ENCODE results near the gene ZDBF2.
"Not testable (repeated sequence)": the region's sequence is repeated elsewhere in the genome, so short reads cannot be mapped to it uniquely, and the experiment has no call there.

Gene ZDBF2

GRCh38 chr2:206259376-206260187, 14.9 kb upstream of the ZDBF2 start:
- no peak for DNase-seq (ENCODE audit: low spot score)

GRCh38 chr2:206260188-206261012, 14.1 kb upstream of the ZDBF2 start:
- peak; percentile 11 for DNase-seq (ENCODE audit: low spot score)

GRCh38 chr2:206263959-206264603, 10.4 kb upstream of the ZDBF2 start:
- DNase-seq (ENCODE audit: low spot score), result no peak

DNA sequence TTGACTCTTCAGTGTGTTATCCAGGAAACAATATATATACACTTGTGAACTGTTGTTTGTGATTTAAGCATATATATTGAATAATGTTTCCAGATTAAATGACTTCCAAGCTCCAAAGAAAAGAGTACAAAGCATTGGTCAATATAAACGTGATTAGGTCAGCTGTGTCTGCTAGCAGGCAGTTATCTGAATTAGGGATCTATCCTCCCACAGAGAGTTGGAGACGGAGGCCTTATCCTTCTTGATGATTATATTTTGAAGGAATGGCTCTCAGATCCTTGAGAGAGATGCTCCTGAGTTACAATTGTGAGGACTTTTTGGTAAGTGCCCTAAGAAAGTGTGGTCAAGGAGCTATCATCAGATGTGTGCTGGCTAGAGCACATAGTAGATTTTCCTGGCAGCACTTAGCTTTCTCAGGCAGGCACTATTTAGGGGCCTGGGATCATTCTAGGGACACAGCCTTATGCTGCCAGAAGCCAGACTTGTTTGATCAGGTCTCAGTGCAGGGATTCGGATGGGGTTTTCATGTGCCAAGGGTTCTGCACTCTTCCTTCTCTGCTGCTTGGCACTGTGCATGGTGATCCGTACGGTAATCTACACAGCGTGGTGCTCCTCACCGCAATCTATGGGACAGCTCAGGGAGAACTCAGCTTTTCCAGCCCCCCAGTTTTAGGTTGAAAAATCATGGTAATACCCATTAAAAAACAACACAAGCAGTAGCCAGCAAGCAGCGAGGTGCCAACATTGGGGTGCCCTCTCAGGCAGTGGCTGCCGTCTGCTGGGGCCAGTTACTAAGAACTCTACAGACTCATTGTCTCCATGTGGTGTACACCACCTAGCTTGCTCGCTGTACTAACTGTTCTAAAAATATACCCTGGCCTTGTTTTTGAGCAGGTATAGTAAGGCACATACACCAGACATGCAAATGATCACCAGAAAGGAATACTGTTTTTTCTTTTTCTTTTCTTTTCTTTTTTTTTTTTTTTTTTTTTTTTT, 8.0 kb upstream of the ZDBF2 start:
- no peak for DNase-seq (ENCODE audit: low spot score)

GRCh38 chr2:206267567-206267966, 6.9 kb upstream of the ZDBF2 start:
- no peak for DNase-seq (ENCODE audit: low spot score)

DNA sequence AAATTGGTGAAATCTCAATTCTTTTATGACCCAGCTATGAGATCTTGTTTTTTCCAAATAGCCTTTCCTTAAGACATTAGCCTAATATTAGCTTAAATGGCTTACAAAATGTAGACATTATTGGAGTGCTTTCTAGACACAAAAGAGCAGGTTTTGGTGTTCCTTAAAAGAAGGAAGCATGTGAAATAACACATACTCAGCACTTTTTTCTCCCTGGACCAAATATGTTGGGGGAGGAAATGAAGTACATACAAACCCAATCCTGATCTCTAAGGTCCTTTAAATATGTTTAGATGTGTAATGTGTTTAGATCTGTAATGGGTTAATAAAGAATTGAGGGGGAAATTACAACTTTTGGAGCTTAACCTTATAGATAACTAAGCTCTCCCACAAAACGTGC, 3.4 kb upstream of the ZDBF2 start:
- DNase-seq (ENCODE audit: low spot score), result no peak

DNA sequence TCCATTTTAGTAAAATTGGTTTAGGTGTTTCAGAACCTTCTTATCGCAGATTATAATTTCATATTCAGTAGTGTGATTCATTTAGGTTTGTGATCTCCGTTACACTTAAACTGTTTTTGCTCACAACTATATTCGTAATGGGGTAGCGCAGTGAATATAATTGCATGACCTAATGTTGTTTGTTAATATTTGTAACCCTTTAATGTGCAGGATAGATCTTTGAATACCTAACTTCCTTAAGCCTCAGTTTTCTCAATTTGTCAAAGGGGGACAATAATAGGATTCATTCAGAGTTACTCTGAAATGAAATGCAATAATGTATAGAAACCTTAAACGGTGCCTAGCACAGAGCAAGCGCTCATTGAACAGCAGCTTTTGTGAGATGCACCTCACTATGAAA, 558 bp upstream of the ZDBF2 start:
- DNase-seq (ENCODE audit: low spot score), result no peak

- peak; percentile 16 for DNase-seq (ENCODE audit: low spot score)
Measured at GRCh38 chr2:206275312-206276055, 1.0 kb downstream of the ZDBF2 start.

- no peak for DNase-seq (ENCODE audit: low spot score)
Measured at GRCh38 chr2:206276169-206276942, 1.9 kb downstream of the ZDBF2 start.

- DNase-seq (ENCODE audit: low spot score), result no peak
Measured at GRCh38 chr2:206277503-206277902, 3.0 kb downstream of the ZDBF2 start.

DNA sequence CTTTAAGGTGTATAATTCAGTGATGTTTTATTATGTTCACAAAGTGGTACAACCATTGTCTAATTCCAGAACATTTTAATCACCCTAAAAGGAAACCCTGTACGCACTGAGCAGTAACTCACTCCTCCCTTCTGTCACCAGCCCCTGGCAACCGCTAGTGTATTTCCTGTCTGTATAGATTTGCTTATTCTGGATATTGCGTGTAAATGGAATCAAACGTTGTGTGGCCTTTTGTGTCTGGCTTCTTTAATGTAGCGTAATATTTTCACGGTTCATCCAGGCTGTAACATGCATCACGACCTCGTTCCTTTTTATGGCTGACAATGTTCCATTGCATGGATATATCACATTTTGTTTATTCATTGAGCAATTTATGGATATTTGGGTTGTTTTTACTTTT, 8.3 kb downstream of the ZDBF2 start:
- no peak for DNase-seq (ENCODE audit: low spot score)

DNA sequence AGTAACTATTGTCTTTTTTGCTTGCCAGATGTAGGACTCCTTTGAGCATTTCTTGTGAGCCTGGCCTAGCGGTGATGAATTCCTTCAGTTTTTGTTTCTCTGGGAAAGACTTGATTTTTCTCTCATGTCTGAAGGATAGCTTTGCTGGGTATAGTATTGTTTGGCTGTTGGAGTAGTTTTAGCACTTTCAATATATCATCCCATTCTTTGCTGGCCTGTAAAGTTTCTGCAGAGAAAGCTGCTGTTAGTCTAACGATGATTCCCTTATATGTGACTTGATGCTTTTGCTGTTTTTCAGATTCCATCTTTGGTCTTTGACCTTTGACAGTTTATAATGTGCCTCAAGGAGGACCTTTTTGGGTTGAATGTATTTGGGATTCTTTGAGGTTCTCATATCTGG, 12.7 kb downstream of the ZDBF2 start:
- DNase-seq (ENCODE audit: low spot score), result no peak

- no peak for DNase-seq (ENCODE audit: low spot score)
Measured at GRCh38 chr2:206289391-206289790, 14.9 kb downstream of the ZDBF2 start.

GRCh38 chr2:206296128-206296527, 21.7 kb downstream of the ZDBF2 start:
- DNase-seq (ENCODE audit: low spot score), result peak; percentile 63

- DNase-seq (ENCODE audit: low spot score), result not testable (repeated sequence)
Measured at GRCh38 chr2:206299608-206300007, 25.1 kb downstream of the ZDBF2 start.

DNA sequence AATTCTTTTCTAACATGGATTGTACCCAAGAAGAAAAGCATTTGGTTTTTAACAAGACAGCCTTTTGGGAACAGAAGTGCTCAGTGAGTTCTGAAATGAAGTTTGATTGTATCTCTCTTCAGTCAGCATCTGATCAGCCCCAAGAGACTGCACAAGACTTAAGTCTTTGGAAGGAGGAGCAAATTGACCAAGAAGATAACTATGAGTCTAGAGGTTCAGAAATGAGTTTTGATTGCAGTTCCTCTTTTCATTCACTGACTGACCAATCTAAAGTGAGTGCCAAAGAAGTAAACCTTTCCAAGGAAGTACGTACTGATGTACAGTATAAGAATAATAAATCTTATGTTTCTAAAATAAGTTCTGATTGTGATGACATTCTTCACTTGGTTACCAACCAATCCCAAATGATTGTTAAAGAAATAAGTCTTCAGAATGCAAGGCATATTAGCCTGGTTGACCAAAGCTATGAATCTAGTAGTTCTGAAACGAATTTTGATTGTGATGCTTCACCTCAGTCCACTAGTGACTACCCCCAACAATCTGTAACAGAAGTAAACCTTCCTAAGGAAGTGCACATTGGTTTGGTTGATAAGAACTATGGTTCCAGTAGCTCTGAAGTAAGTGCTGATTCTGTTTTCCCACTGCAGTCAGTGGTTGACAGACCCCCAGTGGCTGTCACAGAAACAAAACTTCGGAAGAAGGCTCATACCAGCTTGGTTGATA, 31.2 kb downstream of the ZDBF2 start:
- no peak for DNase-seq (ENCODE audit: low spot score)

DNA sequence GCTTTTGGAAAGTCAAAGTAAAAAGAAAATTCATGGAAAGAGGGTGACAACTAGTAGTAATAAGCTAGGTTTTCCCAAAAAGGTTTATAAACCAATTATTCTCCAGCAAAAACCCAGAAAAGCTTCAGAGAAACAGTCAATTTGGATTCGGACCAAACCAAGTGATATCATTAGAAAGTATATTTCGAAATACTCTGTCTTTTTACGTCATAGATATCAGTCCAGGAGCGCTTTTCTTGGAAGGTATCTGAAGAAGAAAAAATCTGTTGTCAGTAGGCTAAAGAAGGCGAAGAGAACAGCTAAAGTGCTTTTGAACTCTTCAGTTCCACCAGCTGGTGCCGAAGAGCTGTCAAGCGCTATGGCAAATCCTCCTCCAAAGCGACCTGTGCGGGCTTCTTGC, 36.6 kb downstream of the ZDBF2 start:
- no peak for DNase-seq (ENCODE audit: low spot score)

DNA sequence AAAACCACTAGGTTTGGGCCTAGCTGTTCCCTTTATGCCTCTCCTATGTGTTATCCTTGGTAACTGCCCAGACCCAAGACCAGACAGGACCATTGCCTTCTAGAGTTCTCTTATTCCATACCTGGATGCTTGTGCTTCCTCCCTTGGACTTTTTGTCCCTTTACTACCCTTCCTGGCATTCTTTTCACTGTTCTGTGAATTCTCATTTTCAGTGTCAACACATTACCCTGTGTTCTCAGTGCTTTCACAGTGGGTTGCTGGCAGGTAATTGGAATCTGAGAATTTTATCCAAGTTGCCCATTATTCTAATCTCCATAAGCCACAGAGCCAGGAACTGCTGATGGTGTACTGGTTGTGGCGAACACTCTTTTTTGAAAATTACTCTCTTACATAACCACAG, 41.7 kb downstream of the ZDBF2 start:
- DNase-seq (ENCODE audit: low spot score), result no peak

GRCh38 chr2:206323033-206323432, 48.6 kb downstream of the ZDBF2 start:
- no peak for DNase-seq (ENCODE audit: low spot score)
